Measurements from ENCODE around the gene STRIT1. TPM values are rescaled to one million over a fixed set of nuclear protein-coding genes. Genes with fewer than 3 reads are reported as not detected.

The STRIT1 gene
- total RNA-seq, 6 experiments from 2014 or later = not detected

DNA sequence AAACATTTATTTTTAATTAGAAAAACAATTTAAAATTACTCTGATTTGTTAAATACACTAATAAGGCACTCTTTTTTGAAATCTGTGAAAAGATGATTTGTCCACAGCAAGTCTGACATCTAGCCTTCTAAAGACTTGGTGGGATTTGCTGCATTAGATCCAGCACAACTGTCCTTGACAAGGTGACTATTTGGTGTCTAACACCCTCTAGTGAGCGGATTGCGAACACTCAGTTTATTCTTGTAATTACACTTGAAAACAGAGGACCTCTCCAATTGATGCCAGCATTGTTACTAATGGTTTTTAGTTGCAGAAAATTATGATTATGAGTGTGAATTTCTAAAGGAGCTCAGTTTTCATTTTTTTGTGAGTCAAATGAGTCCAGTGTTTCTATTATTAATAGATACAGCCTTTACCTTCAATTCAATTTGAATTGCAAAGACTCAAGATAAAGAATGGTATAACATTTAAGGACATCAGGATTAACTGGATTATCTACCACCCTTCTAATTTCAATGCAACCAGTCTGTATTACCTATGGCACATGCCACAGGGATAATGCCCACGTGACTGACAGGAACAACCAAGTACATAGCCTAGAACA lies 29.7 kb upstream of the STRIT1 start:
- Mint-ChIP-seq H3K36me3 (ENCODE audit: low read depth) (no peaks in the 10 kb centered on the region), H3K27ac (no peak overlapping the region), H3K27me3 (ENCODE audit: insufficient read depth) (no peaks in the 10 kb centered on the region; the same call in 1 of the 2 replicates), H3K4me3 (no peak overlapping the region), H3K9me3 (no peaks in the 10 kb centered on the region), H3K4me1 (ENCODE audit: low read depth) (peaks cover 15% of the 10 kb centered on the region; the same call in 1 of the 2 replicates)
- peak; percentile 79 for DNase-seq
- TF ChIP-seq, protein P1, sequence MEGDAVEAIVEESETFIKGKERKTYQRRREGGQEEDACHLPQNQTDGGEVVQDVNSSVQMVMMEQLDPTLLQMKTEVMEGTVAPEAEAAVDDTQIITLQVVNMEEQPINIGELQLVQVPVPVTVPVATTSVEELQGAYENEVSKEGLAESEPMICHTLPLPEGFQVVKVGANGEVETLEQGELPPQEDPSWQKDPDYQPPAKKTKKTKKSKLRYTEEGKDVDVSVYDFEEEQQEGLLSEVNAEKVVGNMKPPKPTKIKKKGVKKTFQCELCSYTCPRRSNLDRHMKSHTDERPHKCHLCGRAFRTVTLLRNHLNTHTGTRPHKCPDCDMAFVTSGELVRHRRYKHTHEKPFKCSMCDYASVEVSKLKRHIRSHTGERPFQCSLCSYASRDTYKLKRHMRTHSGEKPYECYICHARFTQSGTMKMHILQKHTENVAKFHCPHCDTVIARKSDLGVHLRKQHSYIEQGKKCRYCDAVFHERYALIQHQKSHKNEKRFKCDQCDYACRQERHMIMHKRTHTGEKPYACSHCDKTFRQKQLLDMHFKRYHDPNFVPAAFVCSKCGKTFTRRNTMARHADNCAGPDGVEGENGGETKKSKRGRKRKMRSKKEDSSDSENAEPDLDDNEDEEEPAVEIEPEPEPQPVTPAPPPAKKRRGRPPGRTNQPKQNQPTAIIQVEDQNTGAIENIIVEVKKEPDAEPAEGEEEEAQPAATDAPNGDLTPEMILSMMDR (IDR thresholded peaks at IDR 0.05) = peak; percentile 87

DNA sequence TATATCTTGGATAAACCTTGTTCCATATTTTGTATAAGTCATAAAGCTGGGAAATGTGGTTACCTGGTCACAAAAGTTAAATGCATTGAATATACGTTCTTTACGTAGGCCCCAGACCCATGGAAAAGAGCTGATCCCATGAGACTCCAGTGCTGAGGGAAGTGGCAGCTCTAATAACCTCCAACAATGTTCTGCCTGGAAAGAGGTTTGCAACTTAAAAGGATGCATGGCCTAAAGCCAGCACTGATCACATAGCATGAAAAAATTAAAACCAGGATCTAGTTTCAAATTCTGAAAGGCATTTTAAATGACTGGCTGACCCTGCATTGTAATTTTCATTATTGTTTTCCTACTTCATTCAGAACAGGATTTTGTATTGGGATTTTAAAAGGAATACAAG lies 27.9 kb upstream of the STRIT1 start:
- TF ChIP-seq, protein P1 (IDR thresholded peaks at IDR 0.05) = no peak
- Mint-ChIP-seq H3K27ac (no peak overlapping the region), H3K27me3 (ENCODE audit: insufficient read depth) (no peaks in the 10 kb centered on the region; the same call in 1 of the 2 replicates), H3K9me3 (no peaks in the 10 kb centered on the region), H3K36me3 (ENCODE audit: low read depth) (no peaks in the 10 kb centered on the region), H3K4me1 (ENCODE audit: low read depth) (peaks cover 21% of the 10 kb centered on the region), H3K4me3 (no peak overlapping the region)
- no peak for DNase-seq

DNA sequence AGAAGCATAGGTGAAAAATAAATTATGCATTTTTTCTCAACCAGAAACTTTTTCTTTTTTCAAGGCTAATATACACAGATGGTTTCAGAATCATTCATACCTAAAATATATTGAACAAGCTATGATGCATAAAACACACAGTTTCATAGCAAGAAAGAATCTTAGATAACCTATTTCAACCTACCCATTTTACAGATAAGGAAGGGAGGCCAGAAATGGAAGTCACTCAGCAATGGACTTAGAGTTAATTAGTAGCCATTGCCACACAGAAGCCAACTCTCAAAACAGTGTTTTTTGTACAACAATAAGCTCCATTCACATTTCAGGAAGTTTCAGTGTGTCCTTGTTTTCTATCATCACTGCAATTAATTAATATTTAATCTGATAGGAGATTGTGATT lies 27.5 kb upstream of the STRIT1 start:
- TF ChIP-seq, protein P1 (IDR thresholded peaks at IDR 0.05) = no peak
- no peaks in the 10 kb centered on the region for H3K9me3 Mint-ChIP-seq
- H3K4me3 Mint-ChIP-seq = no peak overlapping the region
- no peaks in the 10 kb centered on the region for H3K36me3 Mint-ChIP-seq (ENCODE audit: low read depth)
- DNase-seq = no peak
- H3K27me3 Mint-ChIP-seq (ENCODE audit: insufficient read depth) = no peaks in the 10 kb centered on the region; the same call in 1 of the 2 replicates
- peaks cover 21% of the 10 kb centered on the region for H3K4me1 Mint-ChIP-seq (ENCODE audit: low read depth)
- no peak overlapping the region for H3K27ac Mint-ChIP-seq

DNA sequence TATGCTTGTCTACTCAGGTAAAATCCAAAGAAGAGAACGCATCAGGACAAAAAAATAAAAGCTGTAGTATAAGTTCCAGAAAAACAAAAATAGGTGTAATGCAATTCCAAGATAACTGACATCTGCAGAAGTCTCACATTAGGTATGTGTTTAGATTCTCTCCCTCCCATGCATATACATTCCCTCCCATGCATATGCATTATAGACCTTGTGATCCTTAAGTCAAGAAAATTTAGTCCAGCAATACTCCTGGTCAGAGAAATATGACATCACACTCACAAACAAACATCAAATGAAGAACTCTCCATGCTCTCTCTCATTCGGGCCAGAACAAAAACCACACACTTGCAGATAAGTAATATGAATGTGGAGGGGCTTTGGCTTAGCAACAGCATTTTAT lies 25.3 kb upstream of the STRIT1 start:
- TF ChIP-seq, protein P1 (IDR thresholded peaks at IDR 0.05) = no peak

DNA sequence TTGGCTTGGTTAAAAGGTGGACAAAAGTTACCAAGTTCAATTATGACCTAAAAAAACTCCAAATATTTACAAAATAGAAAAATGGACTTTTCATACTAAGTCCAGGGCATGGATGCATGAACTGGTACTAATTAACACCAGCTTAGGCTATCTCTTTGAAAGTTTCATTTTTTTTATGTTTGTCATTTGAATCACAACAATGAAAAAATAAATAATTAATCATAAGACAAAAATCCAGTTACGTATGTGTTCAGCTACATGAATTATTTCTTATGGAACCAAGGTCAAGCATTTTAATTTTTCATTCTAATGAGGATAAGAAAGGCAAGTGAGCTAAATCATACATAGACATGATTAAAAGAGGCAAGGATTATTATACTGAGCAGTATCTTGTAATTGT lies 23.7 kb upstream of the STRIT1 start:
- TF ChIP-seq, protein P1 (IDR thresholded peaks at IDR 0.05) = no peak
- H3K27ac Mint-ChIP-seq = no peak overlapping the region; the same call in 1 of the 2 replicates
- DNase-seq = no peak

More for the DNA sequence above, 25.3 kb upstream of the STRIT1 start:
- no peak for DNase-seq
- no peak overlapping the region for H3K4me3 Mint-ChIP-seq
- H3K4me1 Mint-ChIP-seq (ENCODE audit: low read depth) = peaks cover 21% of the 10 kb centered on the region
- no peaks in the 10 kb centered on the region for H3K36me3 Mint-ChIP-seq (ENCODE audit: low read depth)
- H3K27ac Mint-ChIP-seq = no peak overlapping the region
- no peaks in the 10 kb centered on the region for H3K9me3 Mint-ChIP-seq
- H3K27me3 Mint-ChIP-seq (ENCODE audit: insufficient read depth) = no peaks in the 10 kb centered on the region

More for the DNA sequence above, 23.7 kb upstream of the STRIT1 start:
- H3K4me1 Mint-ChIP-seq (ENCODE audit: low read depth) = peaks cover 33% of the 10 kb centered on the region
- no peaks in the 10 kb centered on the region for H3K36me3 Mint-ChIP-seq (ENCODE audit: low read depth)
- no peaks in the 10 kb centered on the region for H3K9me3 Mint-ChIP-seq
- no peak overlapping the region; the same call in 1 of the 2 replicates for H3K4me3 Mint-ChIP-seq
- no peaks in the 10 kb centered on the region for H3K27me3 Mint-ChIP-seq (ENCODE audit: insufficient read depth)

All from HFFc6 (cell line).